Measurements from ENCODE around the gene SMAD6.

The SMAD6 gene

DNA sequence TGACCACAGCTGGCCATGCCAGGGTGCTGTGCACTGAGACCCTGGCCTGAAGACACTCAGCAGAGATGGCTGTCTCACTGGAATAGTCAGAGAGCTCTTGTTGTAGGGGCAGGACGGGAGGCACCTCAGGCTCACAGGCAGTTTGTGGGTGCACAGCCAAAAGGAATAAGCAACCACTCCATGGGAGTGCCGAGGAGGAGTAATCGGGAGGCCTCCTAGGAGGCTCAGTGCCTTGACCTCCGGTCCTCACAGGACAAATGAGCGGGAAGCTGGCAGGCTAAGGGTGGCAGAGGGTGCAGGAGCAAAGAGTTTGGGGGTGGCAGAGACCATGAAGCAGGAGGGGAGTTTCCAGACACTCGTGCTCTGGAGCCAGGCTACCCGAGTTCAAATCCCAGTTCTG, 81.7 kb downstream of the SMAD6 start:
- DNase-seq (ENCODE audit: low read depth) = no peak
- TF ChIP-seq, protein P1, sequence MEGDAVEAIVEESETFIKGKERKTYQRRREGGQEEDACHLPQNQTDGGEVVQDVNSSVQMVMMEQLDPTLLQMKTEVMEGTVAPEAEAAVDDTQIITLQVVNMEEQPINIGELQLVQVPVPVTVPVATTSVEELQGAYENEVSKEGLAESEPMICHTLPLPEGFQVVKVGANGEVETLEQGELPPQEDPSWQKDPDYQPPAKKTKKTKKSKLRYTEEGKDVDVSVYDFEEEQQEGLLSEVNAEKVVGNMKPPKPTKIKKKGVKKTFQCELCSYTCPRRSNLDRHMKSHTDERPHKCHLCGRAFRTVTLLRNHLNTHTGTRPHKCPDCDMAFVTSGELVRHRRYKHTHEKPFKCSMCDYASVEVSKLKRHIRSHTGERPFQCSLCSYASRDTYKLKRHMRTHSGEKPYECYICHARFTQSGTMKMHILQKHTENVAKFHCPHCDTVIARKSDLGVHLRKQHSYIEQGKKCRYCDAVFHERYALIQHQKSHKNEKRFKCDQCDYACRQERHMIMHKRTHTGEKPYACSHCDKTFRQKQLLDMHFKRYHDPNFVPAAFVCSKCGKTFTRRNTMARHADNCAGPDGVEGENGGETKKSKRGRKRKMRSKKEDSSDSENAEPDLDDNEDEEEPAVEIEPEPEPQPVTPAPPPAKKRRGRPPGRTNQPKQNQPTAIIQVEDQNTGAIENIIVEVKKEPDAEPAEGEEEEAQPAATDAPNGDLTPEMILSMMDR (conservative IDR thresholded peaks at IDR 0.05; ENCODE audit: low read depth, low read length) = no peak
- no peak overlapping the region for H3K4me3 ChIP-seq (ENCODE audit: low read depth, low read length)

DNA sequence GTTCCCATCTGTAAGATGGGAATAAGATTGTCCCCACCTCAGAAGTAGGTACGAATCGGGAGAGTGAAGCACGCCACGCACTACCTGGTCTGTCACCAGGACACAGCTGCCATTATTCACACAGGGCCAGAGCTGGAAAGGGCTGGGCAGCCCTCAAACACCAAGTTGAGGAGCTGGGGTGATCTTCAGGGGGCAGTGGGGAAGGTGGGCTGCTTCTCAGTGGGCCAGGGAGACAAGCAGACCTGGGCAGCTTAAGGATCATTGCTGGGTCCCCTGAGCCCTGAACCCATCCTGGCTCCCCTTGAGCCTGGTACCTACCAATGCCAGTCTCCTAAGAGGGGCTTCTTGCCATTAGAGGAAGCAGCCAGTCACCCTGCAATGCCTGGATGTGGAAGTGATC, 82.1 kb downstream of the SMAD6 start:
- TF ChIP-seq, protein P1 (conservative IDR thresholded peaks at IDR 0.05; ENCODE audit: low read depth, low read length) = no peak
- no peak for DNase-seq (ENCODE audit: low read depth)
- H3K4me3 ChIP-seq (ENCODE audit: low read depth, low read length) = no peak overlapping the region

DNA sequence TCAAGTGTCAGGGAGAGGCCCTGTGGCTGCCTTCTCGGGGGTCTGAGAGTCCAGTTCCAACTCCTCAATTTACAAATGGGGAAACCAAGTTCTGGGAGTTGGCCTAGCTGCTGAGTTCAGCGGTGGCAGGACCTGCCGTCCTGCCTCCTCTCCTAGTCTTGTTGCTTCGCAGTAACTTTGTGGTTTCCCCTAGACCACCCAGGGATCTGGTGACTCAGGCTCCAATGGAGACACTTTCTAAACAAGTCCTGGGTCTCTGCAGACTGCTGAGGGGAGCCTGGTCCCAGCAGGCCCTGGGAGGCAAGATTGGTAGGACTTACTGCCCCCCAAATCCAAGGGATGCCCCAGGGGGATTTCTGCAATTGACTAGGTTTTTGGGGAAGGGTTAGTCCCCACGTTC, 83.6 kb downstream of the SMAD6 start:
- peak; percentile 84 for DNase-seq (ENCODE audit: low read depth)
- H3K4me3 ChIP-seq (ENCODE audit: low read depth, low read length) = no peak overlapping the region
- TF ChIP-seq, protein P1 (conservative IDR thresholded peaks at IDR 0.05; ENCODE audit: low read depth, low read length) = no peak

DNA sequence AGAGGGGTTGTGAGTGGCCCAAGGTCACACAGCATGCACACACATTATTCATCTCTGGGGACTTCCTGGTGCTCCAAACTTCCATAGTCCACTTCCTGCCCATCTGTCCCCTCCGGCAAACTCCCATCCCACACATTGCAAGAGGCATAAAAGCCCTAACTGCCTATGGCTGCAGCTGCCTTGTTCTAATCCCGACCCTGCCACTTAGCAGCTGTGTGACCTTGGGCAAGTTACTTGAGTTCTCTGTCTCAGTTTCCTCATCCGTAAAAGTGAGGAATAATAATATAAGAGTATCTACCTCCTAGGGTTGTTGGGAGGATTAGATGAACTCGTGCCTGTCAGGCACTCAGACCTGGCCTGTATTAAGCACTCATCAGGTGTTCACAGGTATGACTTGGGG, 84.2 kb downstream of the SMAD6 start:
- TF ChIP-seq, protein P1 (conservative IDR thresholded peaks at IDR 0.05; ENCODE audit: low read depth, low read length) = no peak
- DNase-seq (ENCODE audit: low read depth) = no peak
- no peak overlapping the region for H3K4me3 ChIP-seq (ENCODE audit: low read depth, low read length)

DNA sequence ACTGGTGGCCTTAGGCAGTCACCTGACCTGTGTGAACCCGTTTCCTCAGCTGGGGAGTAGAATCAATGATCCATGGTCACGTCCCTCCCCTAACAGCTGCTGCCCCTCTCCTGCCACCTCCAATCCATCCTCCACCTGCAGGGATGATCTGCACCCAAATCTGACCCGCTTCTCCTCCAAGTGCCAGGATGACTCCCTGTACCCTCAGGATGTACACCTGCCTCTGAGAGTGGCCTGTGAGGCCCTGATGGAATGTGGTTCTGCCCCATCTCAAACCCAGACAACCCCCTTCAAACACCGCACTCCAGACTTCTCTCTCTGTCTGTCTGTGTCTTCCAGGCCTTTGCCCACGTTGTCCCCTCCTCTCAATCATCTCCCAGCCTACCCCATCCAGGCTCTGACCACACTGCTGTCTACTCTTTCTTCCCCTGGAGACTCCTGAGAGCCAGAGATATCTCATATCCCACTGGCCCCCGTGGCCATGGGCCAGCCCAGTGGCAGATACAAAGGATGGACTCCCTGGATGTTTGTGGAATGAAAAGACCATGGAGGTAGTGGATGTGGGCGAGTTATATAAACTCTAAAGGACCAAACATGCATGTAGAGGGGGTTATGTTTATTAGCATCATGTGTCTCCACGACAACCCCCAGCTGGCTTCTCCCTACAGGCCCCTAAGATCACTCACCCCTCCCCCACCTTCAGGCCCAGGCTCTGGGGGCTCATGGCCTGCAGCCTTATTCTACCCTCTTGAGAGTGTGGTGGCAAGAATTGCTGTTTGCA, 84.9 kb downstream of the SMAD6 start:
- no peak overlapping the region for H3K4me3 ChIP-seq (ENCODE audit: low read depth, low read length)
- TF ChIP-seq, protein P1 (conservative IDR thresholded peaks at IDR 0.05; ENCODE audit: low read depth, low read length) = no peak

DNA sequence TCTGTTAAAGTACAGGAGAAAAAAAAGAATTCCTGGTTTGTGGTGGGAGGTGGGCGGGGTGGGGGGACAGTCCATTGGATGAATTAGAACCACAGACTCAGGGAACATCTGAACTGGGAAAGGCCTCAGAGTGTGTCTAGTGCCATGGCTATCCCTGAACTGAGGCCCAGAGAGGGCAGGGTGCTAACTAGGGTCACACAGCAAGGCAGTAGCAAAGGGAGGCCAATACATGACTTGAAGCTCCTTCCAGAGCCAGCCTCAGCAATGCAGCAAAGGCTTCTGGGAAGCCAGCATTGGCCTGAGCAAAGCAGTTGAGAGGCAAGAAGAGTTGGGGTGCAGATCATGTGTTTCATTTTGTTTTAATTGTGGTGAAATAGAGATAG, 85.4 kb downstream of the SMAD6 start:
- TF ChIP-seq, protein P1 (conservative IDR thresholded peaks at IDR 0.05; ENCODE audit: low read depth, low read length) = no peak
- no peak for DNase-seq (ENCODE audit: low read depth)
- H3K4me3 ChIP-seq (ENCODE audit: low read depth, low read length) = no peak overlapping the region

More for the DNA sequence above, 84.9 kb downstream of the SMAD6 start:
- DNase-seq (ENCODE audit: low read depth) = no peak

DNA sequence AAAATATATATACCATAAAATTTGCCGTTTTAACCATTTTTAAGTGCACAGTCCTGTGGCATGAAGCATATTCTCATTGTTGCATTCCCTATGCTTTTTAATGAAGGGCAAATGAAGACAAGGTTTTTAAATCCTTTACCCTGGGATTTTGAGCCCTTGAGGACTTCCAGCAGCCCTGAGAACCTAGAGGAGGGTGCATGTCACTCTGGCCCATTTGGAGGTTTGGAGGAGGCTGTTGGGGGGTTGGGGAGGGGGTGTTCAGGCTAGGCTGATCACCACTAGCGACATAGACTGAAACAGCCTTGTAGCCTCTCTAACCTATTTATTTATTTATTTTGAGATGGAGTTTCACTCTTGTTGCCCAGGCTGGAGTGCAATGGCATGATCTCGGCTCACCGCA, 86.0 kb downstream of the SMAD6 start:
- DNase-seq (ENCODE audit: low read depth) = no peak
- TF ChIP-seq, protein P1 (conservative IDR thresholded peaks at IDR 0.05; ENCODE audit: low read depth, low read length) = no peak
- H3K4me3 ChIP-seq (ENCODE audit: low read depth, low read length) = no peak overlapping the region

Measured in choroid plexus epithelial cell (primary cell).